Measurements from ENCODE around the gene MACROD2.
"Not testable (repeated sequence)": the region's sequence is repeated elsewhere in the genome, so short reads cannot be mapped to it uniquely, and the experiment has no call there.

Gene MACROD2

GRCh38 chr20:14245368-14245970 lies 250.2 kb downstream of the MACROD2 start:
- no peak overlapping the region for H3K27ac ChIP-seq (ENCODE audit: low read length)
- H3K4me3 ChIP-seq (ENCODE audit: low read length in 2 of 2), result no peak overlapping the region
- no peaks in the 10 kb centered on the region for H3K9me3 ChIP-seq (ENCODE audit: control insufficient read depth in 2 of 2, low read length in 2 of 2)
- H3K4me1 ChIP-seq (ENCODE audit: control insufficient read depth, insufficient read depth, low read length), result no peaks in the 10 kb centered on the region
- H3K27me3 ChIP-seq (ENCODE audit: control insufficient read depth in 1 of 2, insufficient read depth in 2 of 2, low read length in 2 of 2), result no peaks in the 10 kb centered on the region
- H3K36me3 ChIP-seq (ENCODE audit: control insufficient read depth in 2 of 2, insufficient read depth in 2 of 2, low read length in 2 of 2), result no peaks in the 10 kb centered on the region
- no peak overlapping the region for H3K9ac ChIP-seq (ENCODE audit: low read length in 2 of 2)

GRCh38 chr20:14259689-14260088 lies 264.4 kb downstream of the MACROD2 start:
- no peak overlapping the region for H3K9ac ChIP-seq (ENCODE audit: low read length in 2 of 2)
- H3K27me3 ChIP-seq (ENCODE audit: control insufficient read depth in 1 of 2, insufficient read depth in 2 of 2, low read length in 2 of 2), result no peaks in the 10 kb centered on the region
- H3K4me1 ChIP-seq (ENCODE audit: control insufficient read depth, insufficient read depth, low read length), result no peaks in the 10 kb centered on the region
- H3K27ac ChIP-seq (ENCODE audit: low read length), result no peak overlapping the region
- no peak overlapping the region for H3K4me3 ChIP-seq (ENCODE audit: low read length in 2 of 2)
- no peaks in the 10 kb centered on the region for H3K9me3 ChIP-seq (ENCODE audit: control insufficient read depth in 2 of 2, low read length in 2 of 2)
- H3K36me3 ChIP-seq (ENCODE audit: control insufficient read depth in 2 of 2, insufficient read depth in 2 of 2, low read length in 2 of 2), result no peaks in the 10 kb centered on the region

GRCh38 chr20:14260367-14260766 lies 265.1 kb downstream of the MACROD2 start:
- Histone ChIP-seq H3K4me1 (ENCODE audit: control insufficient read depth, insufficient read depth, low read length) (no peaks in the 10 kb centered on the region), H3K27ac (ENCODE audit: low read length) (no peak overlapping the region), H3K9me3 (ENCODE audit: control insufficient read depth in 2 of 2, low read length in 2 of 2) (no peaks in the 10 kb centered on the region), H3K4me3 (ENCODE audit: low read length in 2 of 2) (no peak overlapping the region), H3K36me3 (ENCODE audit: control insufficient read depth in 2 of 2, insufficient read depth in 2 of 2, low read length in 2 of 2) (no peaks in the 10 kb centered on the region), H3K27me3 (ENCODE audit: control insufficient read depth in 1 of 2, insufficient read depth in 2 of 2, low read length in 2 of 2) (no peaks in the 10 kb centered on the region), H3K9ac (ENCODE audit: low read length in 2 of 2) (no peak overlapping the region)

DNA sequence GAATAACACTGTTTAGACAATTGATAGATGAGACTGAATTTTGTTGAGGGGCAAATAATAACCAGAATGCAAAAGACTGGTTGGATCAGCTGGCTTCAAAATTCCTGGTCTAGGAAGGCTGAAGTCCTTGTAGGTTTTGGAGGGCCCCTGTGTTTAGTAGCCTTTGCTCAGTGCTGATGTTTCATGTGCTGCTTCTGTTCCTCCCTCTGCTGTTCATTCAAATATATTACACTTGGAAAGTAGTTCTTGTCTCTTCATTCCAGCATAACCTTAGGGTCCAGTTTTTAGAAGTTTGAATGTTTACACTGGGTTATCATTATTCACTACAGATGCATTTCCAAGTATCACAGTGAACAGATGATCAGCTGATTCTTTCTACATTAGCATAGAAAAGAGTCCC lies 269.6 kb downstream of the MACROD2 start:
- no peaks in the 10 kb centered on the region for H3K27me3 ChIP-seq (ENCODE audit: control insufficient read depth in 1 of 2, insufficient read depth in 2 of 2, low read length in 2 of 2)
- no peak overlapping the region for H3K4me3 ChIP-seq (ENCODE audit: low read length in 2 of 2)
- no peaks in the 10 kb centered on the region for H3K36me3 ChIP-seq (ENCODE audit: control insufficient read depth in 2 of 2, insufficient read depth in 2 of 2, low read length in 2 of 2)
- no peak overlapping the region for H3K27ac ChIP-seq (ENCODE audit: low read length)
- no peaks in the 10 kb centered on the region for H3K4me1 ChIP-seq (ENCODE audit: control insufficient read depth, insufficient read depth, low read length)
- no peaks in the 10 kb centered on the region for H3K9me3 ChIP-seq (ENCODE audit: control insufficient read depth in 2 of 2, low read length in 2 of 2)
- H3K9ac ChIP-seq (ENCODE audit: low read length in 2 of 2), result no peak overlapping the region

DNA sequence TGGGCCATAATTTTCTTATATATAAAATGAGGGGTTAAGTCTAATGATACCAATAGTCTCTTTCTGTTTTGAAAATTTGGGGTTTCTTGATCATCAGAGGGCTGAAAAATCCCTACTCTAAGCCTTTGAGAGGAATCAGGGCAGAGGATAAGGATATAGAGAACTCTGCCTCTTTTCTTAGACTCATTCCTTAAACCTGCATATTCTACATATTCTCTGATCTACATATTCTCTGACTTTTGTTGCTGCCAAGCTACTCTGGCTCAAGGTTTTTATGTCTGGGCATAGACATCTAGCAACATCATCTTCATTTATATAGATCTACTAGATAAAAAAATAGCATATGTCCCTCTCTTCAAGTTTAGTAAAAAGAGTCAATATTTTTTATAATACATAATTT lies 270.9 kb downstream of the MACROD2 start:
- Histone ChIP-seq H3K4me1 (ENCODE audit: control insufficient read depth, insufficient read depth, low read length) (no peaks in the 10 kb centered on the region), H3K36me3 (ENCODE audit: control insufficient read depth in 2 of 2, insufficient read depth in 2 of 2, low read length in 2 of 2) (no peaks in the 10 kb centered on the region), H3K27me3 (ENCODE audit: control insufficient read depth in 1 of 2, insufficient read depth in 2 of 2, low read length in 2 of 2) (no peaks in the 10 kb centered on the region), H3K9ac (ENCODE audit: low read length in 2 of 2) (no peak overlapping the region), H3K4me3 (ENCODE audit: low read length in 2 of 2) (no peak overlapping the region), H3K9me3 (ENCODE audit: control insufficient read depth in 2 of 2, low read length in 2 of 2) (no peaks in the 10 kb centered on the region), H3K27ac (ENCODE audit: low read length) (no peak overlapping the region)

GRCh38 chr20:14270751-14271150 lies 275.4 kb downstream of the MACROD2 start:
- not testable (repeated sequence) for H3K27me3 ChIP-seq (ENCODE audit: control insufficient read depth in 1 of 2, insufficient read depth in 2 of 2, low read length in 2 of 2); H3K9me3 ChIP-seq (ENCODE audit: control insufficient read depth in 2 of 2, low read length in 2 of 2); H3K27ac ChIP-seq (ENCODE audit: low read length); H3K4me3 ChIP-seq (ENCODE audit: low read length in 2 of 2); H3K9ac ChIP-seq (ENCODE audit: low read length in 2 of 2); H3K36me3 ChIP-seq (ENCODE audit: control insufficient read depth in 2 of 2, insufficient read depth in 2 of 2, low read length in 2 of 2); H3K4me1 ChIP-seq (ENCODE audit: control insufficient read depth, insufficient read depth, low read length)

GRCh38 chr20:14282140-14282539 lies 286.8 kb downstream of the MACROD2 start:
- Histone ChIP-seq H3K27me3 (ENCODE audit: control insufficient read depth in 1 of 2, insufficient read depth in 2 of 2, low read length in 2 of 2) (no peaks in the 10 kb centered on the region), H3K27ac (ENCODE audit: low read length) (no peak overlapping the region), H3K9ac (ENCODE audit: low read length in 2 of 2) (no peak overlapping the region), H3K4me3 (ENCODE audit: low read length in 2 of 2) (no peak overlapping the region), H3K36me3 (ENCODE audit: control insufficient read depth in 2 of 2, insufficient read depth in 2 of 2, low read length in 2 of 2) (no peaks in the 10 kb centered on the region), H3K4me1 (ENCODE audit: control insufficient read depth, insufficient read depth, low read length) (no peaks in the 10 kb centered on the region), H3K9me3 (ENCODE audit: control insufficient read depth in 2 of 2, low read length in 2 of 2) (no peaks in the 10 kb centered on the region)

GRCh38 chr20:14284443-14284842 lies 289.1 kb downstream of the MACROD2 start:
- no peak overlapping the region for H3K9ac ChIP-seq (ENCODE audit: low read length in 2 of 2)
- H3K36me3 ChIP-seq (ENCODE audit: control insufficient read depth in 2 of 2, insufficient read depth in 2 of 2, low read length in 2 of 2), result no peaks in the 10 kb centered on the region
- H3K27me3 ChIP-seq (ENCODE audit: control insufficient read depth in 1 of 2, insufficient read depth in 2 of 2, low read length in 2 of 2), result no peaks in the 10 kb centered on the region
- no peak overlapping the region for H3K27ac ChIP-seq (ENCODE audit: low read length)
- H3K9me3 ChIP-seq (ENCODE audit: control insufficient read depth in 2 of 2, low read length in 2 of 2), result no peaks in the 10 kb centered on the region
- no peaks in the 10 kb centered on the region for H3K4me1 ChIP-seq (ENCODE audit: control insufficient read depth, insufficient read depth, low read length)
- no peak overlapping the region for H3K4me3 ChIP-seq (ENCODE audit: low read length in 2 of 2)

GRCh38 chr20:14288341-14289330 lies 293.3 kb downstream of the MACROD2 start:
- Histone ChIP-seq H3K27me3 (ENCODE audit: control insufficient read depth in 1 of 2, insufficient read depth in 2 of 2, low read length in 2 of 2) (no peaks in the 10 kb centered on the region), H3K4me1 (ENCODE audit: control insufficient read depth, insufficient read depth, low read length) (no peaks in the 10 kb centered on the region), H3K4me3 (ENCODE audit: low read length in 2 of 2) (no peak overlapping the region), H3K27ac (ENCODE audit: low read length) (no peak overlapping the region), H3K9me3 (ENCODE audit: control insufficient read depth in 2 of 2, low read length in 2 of 2) (no peaks in the 10 kb centered on the region), H3K36me3 (ENCODE audit: control insufficient read depth in 2 of 2, insufficient read depth in 2 of 2, low read length in 2 of 2) (no peaks in the 10 kb centered on the region), H3K9ac (ENCODE audit: low read length in 2 of 2) (no peak overlapping the region)

DNA sequence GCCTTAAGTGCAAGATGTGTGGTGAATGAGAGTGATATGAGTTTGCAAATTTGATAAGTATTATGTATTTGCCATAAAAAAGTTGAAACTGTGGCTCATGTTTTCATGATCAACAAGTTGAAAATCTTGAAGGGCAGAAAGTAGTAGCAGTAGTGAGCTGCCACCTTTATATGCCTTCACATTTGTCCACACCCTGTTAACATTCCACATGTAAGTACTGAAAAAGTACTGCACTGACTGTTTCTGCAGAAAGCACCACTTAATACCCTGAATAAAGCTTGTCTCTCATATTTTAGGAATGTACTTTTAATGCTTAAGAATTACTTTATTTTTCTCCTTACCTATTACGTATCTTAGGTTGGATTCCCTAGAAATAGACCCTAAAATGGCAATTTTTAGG lies 296.2 kb downstream of the MACROD2 start:
- Histone ChIP-seq H3K9me3 (ENCODE audit: control insufficient read depth in 2 of 2, low read length in 2 of 2) (no peaks in the 10 kb centered on the region), H3K36me3 (ENCODE audit: control insufficient read depth in 2 of 2, insufficient read depth in 2 of 2, low read length in 2 of 2) (no peaks in the 10 kb centered on the region)

DNA sequence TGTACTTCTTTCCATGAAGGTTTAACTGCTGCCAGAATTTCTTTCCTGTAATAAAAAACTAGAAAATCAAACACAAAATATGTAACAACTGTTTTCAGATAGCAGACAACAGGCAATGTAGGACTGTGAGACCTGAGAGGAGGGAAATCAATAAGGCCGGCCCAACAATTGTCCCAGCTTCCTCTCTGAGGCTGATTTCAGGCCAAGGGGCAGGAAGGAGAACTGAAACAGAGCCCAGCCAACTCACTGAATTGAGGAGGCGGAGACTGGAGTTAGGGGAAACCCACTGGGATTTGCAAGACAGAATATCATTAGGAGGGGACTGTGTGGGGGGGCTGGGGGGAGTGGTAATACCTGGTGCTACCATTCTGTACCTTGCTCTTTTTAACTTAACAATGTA lies 299.9 kb downstream of the MACROD2 start:
- Histone ChIP-seq H3K4me3 (ENCODE audit: low read length in 2 of 2) (no peak overlapping the region), H3K9me3 (ENCODE audit: control insufficient read depth in 2 of 2, low read length in 2 of 2) (no peaks in the 10 kb centered on the region), H3K27ac (ENCODE audit: low read length) (no peak overlapping the region), H3K36me3 (ENCODE audit: control insufficient read depth in 2 of 2, insufficient read depth in 2 of 2, low read length in 2 of 2) (no peaks in the 10 kb centered on the region), H3K4me1 (ENCODE audit: control insufficient read depth, insufficient read depth, low read length) (no peaks in the 10 kb centered on the region), H3K27me3 (ENCODE audit: control insufficient read depth in 1 of 2, insufficient read depth in 2 of 2, low read length in 2 of 2) (no peaks in the 10 kb centered on the region), H3K9ac (ENCODE audit: low read length in 2 of 2) (no peak overlapping the region)

More for the DNA sequence above, 296.2 kb downstream of the MACROD2 start:
- no peaks in the 10 kb centered on the region for H3K27me3 ChIP-seq (ENCODE audit: control insufficient read depth in 1 of 2, insufficient read depth in 2 of 2, low read length in 2 of 2)
- no peak overlapping the region for H3K4me3 ChIP-seq (ENCODE audit: low read length in 2 of 2)
- no peak overlapping the region for H3K27ac ChIP-seq (ENCODE audit: low read length)
- no peak overlapping the region for H3K9ac ChIP-seq (ENCODE audit: low read length in 2 of 2)
- H3K4me1 ChIP-seq (ENCODE audit: control insufficient read depth, insufficient read depth, low read length), result no peaks in the 10 kb centered on the region
